RWPE1 (cell line): ENCODE data around the gene ITGB7.

Source experiments
- CTCF ChIA-PET: fragments of 350-600 bp; sonication (Branson Sonifier 250); formaldehyde crosslinking; extraction: SDS; loops from one replicate; lab custom pipeline; 2021; lab: Yijun Ruan, JAX
- POLR2A ChIA-PET: fragments of 400-600 bp; formaldehyde crosslinking; extraction: SDS; loops from one replicate; lab custom pipeline; 2020; ENCODE audit warnings: antibody characterized with exemption; ENCODE audit not compliant: low non-redundant PET; lab: Yijun Ruan, JAX
- DNase-seq: peaks from one replicate; pipeline ENCODE4 v3.0.0; 2012; ENCODE audit warnings: low spot score
- H3K27ac ChIP-seq: fragments of 450-650 bp; 2 replicates; pipeline ENCODE4 v1.5.1; 2017
- TF ChIP-seq, protein P1 (sequence below): fragments of 450-650 bp; conservative IDR thresholded peaks from 2 replicates; pipeline ENCODE4 v1.5.1; 2017; ENCODE audit warnings: low read depth, mild to moderate bottlenecking

Gene ITGB7

DNA sequence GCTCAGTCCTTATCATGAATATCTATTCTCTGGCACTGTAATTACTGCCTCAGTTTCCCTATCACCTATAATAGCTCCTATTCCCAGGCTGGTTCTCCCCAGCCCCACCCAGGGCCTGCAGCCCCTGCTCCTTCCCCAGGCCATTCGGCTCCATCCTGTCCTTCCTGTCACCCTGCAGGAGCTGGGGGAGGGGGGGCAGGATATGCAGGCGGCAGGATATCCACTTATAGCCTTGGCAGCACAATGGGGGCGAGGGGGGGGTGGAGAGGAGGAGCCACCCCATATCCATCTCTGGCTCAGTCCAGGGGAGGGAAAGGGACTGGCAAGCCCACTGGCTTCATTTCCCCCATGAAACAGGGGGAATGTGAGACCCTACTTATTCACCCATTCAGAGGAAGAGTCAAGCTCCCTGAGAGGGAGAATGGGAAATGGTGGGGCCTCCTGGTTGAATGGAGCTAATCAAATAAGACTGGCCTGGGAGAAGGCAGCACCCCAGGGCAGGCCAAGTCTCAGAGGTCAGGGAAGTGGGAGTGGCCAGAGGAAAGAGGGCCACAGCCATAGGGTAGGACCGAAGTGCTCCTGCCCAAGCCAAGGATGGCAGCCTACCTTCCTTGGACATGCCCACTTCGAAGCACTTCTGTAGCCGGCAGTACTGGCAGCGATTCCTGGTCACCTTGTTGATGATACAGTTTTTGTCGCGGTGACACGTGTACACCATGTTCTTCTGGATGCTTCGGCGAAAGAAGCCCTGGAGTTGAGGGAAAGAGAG lies 7.8 kb upstream of the ITGB7 start:
- ChIA-PET CTCF (interaction anchor here (1.1 to 2.6 kb wide), 6 partner anchors 11 to 80 kb away, joined by 7 to 26 read pairs (median 12); partner anchors contain the start of gene PFDN5), POLR2A (interaction anchor here (0.5 kb wide), 1 partner anchor 31 kb away, joined by 3 read pairs; no protein-coding TSS in a partner anchor)
- TF ChIP-seq, protein P1, sequence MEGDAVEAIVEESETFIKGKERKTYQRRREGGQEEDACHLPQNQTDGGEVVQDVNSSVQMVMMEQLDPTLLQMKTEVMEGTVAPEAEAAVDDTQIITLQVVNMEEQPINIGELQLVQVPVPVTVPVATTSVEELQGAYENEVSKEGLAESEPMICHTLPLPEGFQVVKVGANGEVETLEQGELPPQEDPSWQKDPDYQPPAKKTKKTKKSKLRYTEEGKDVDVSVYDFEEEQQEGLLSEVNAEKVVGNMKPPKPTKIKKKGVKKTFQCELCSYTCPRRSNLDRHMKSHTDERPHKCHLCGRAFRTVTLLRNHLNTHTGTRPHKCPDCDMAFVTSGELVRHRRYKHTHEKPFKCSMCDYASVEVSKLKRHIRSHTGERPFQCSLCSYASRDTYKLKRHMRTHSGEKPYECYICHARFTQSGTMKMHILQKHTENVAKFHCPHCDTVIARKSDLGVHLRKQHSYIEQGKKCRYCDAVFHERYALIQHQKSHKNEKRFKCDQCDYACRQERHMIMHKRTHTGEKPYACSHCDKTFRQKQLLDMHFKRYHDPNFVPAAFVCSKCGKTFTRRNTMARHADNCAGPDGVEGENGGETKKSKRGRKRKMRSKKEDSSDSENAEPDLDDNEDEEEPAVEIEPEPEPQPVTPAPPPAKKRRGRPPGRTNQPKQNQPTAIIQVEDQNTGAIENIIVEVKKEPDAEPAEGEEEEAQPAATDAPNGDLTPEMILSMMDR: no peak
- no peak for DNase-seq
- peak overlapping the region; percentile 99 for H3K27ac ChIP-seq

DNA sequence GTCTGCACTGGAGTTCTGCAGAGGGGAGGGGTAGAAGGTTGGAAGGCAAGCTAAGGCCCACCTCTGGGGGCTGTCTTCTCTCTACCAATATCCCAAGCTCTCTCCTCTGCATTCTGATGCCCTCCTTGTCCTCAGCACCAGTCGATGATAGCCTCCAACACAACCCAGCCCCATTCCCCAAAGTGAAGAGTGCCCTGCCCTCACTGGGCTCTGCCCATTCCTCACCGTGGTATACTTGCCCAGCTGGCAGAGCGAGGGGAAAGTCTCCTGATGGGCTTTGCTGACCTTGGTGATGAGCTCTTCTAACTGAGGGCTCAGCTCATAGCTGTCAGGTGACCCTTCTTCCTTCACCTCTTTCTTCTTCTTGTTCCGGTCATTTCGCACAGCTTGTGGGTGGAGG lies 7.2 kb upstream of the ITGB7 start:
- ChIA-PET POLR2A (interaction anchor here (1.0 to 1.3 kb wide), 2 partner anchors 10 to 37 kb away, joined by 3 read pairs; a partner anchor contains a TSS), CTCF (interaction anchor here (0.9 to 2.6 kb wide), 16 partner anchors 11 to 148 kb away, joined by 3 to 26 read pairs (median 8); partner anchors contain the start of genes AAAS, MYG1 and PFDN5)
- DNase-seq: no peak
- TF ChIP-seq, protein P1: no peak
- H3K27ac ChIP-seq: peak overlapping the region; percentile 99

DNA sequence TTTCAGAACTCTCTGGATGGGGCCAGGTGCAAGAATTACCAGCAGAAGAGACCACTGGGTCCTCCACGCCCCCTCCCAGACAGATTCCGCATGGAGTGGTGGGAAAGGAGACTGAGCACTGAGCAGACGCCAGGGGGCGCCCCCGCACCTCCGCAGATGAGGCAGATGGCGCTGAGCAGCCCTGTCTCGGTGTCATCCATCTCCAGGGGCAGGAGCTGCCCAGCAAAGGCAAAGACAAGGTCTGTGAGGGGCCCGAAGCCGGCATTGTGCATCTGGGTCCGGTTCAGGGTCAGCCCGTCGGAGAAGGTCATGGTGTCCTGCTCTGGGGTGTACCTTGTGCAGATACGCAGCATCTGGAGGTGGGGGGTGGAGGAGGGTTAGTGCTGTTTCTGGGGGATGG lies 6.3 kb upstream of the ITGB7 start:
- peak overlapping the region; percentile 99 for H3K27ac ChIP-seq
- TF ChIP-seq, protein P1: peak; percentile 93
- DNase-seq: peak; percentile 74
- ChIA-PET CTCF (interaction anchor here (0.6 to 3.0 kb wide), 27 partner anchors 10 to 147 kb away, joined by 3 to 26 read pairs (median 6); partner anchors contain the start of genes AAAS, ESPL1, MYG1 and PFDN5), POLR2A (interaction anchor here (1.0 to 1.3 kb wide), 2 partner anchors 11 to 38 kb away, joined by 3 read pairs; a partner anchor contains a TSS)

DNA sequence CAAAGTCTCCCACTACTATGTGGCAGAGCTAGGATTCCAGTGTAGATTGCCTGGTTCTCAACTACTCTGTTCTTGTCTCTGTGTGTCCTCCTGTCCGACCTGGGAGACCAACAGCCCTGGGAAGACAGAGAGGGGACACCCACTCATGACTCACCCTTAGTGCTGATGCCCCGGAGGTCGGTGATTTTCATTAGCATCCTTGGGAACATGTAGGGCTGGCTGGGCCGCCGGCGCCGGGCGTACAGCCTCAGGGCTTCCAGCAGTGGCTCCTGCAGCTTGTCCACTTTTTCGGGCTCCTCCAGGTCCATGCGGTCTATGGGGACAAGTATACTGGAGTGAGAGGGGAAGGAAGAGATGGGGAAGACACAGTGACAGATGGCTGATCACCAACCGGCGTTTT lies 5.9 kb upstream of the ITGB7 start:
- DNase-seq: no peak
- POLR2A ChIA-PET: interaction anchor here (1.3 kb wide), 1 partner anchor 38 kb away, joined by 3 read pairs; a partner anchor contains a TSS
- TF ChIP-seq, protein P1: no peak
- H3K27ac ChIP-seq: peak overlapping the region; percentile 99
- CTCF ChIA-PET: interaction anchor here (0.6 to 3.0 kb wide), 9 partner anchors 39 to 109 kb away, joined by 3 to 26 read pairs (median 11); partner anchors contain the start of genes AAAS, ESPL1 and PFDN5

DNA sequence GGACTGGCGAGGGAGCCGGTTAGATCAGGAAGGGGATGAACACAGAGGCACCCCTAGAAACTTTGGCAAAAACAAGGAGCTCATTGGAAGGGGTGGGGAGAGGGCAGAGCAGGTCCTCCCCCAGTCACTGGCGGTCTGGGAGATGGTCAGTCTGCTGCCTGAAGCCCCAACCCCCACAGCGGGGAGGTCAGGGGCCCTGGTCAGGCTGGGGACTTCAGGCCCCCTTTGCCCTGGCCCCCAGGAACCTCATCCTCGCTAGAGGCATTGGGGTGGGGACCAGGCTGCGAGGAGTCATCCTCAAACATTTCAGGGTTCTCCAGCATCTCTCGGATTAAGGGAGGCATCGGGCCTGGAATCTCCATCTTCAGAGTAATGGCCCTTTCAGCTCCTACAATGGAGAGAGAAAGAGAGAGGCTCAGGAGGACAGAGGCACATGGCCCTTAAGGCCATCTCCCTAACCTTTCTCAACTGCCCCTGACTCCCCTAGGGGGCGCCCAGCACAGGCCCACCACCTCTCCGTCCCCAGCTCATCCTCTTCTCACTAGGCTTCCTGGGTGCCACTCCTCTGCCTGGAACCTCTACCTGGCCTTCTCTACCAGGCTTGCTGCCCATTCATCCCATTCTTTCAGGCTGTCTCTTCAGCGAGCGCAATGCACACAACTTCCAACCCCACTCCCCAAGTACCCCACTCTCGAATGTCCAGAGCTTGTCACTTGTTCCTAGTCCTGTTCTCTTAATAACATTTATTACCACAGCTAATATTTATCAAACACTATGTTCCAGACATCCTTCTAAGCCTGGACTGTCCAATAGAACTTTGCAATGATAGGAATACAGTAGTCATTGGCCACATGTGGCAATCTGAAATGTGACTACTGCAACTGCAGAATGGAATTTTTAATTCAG lies 4.7 kb upstream of the ITGB7 start:
- ChIA-PET CTCF (interaction anchor here (0.6 to 3.0 kb wide), 7 partner anchors 40 to 1072 kb away, joined by 3 to 25 read pairs (median 4); partner anchors contain the start of genes AAAS and ESPL1), POLR2A (no interaction called here)
- H3K27ac ChIP-seq: peak overlapping the region; percentile 7; the same call in 1 of the 2 replicates
- no peak for DNase-seq
- TF ChIP-seq, protein P1: peak; percentile 19; the same call in 1 of the 2 replicates
